ENCODE measurements around the gene GLP1R. TPM values are rescaled to one million over a fixed set of nuclear protein-coding genes. Genes with fewer than 3 reads are reported as not detected.

The GLP1R gene
- polyA plus RNA-seq, 1 donor (not counting 4 experiments of a cell fraction or from before 2014, with no cell fraction given): not detected

- Histone ChIP-seq H3K9ac (ENCODE audit: control insufficient read depth, extremely low read depth, insufficient read depth, low read length) (no peak overlapping the region), H2AFZ (ENCODE audit: control insufficient read depth, low read length) (no peak overlapping the region), H3K4me3 (ENCODE audit: control insufficient read depth in 2 of 3, extremely low read depth in 1 of 3, insufficient read depth in 2 of 3, low read depth in 1 of 3, low read length in 3 of 3) (no peak overlapping the region), H3K79me2 (ENCODE audit: control insufficient read depth, insufficient read depth, low read length) (no peaks in the 10 kb centered on the region), H3K4me1 (ENCODE audit: control insufficient read depth, extremely low read depth, insufficient read depth, low read length) (no peaks in the 10 kb centered on the region), H3K27ac (ENCODE audit: control insufficient read depth, insufficient read depth, low read length) (no peak overlapping the region), H3K9me1 (ENCODE audit: control insufficient read depth, extremely low read depth, insufficient read depth, low read length) (no peaks in the 10 kb centered on the region), H4K20me1 (ENCODE audit: control insufficient read depth, extremely low read depth, insufficient read depth, low read length) (no peaks in the 10 kb centered on the region), H3K9me3 (ENCODE audit: control insufficient read depth, low read depth, low read length) (no peaks in the 10 kb centered on the region), H3K27me3 (ENCODE audit: control insufficient read depth, extremely low read depth, insufficient read depth, low read length) (peaks cover 3% of the 10 kb centered on the region), H3K4me2 (ENCODE audit: control insufficient read depth, extremely low read depth, insufficient read depth, low read depth, low read length) (no peak overlapping the region), H3K36me3 (ENCODE audit: control insufficient read depth in 2 of 2, extremely low read depth in 1 of 2, insufficient read depth in 2 of 2, low read length in 2 of 2) (no peaks in the 10 kb centered on the region)
- no peak for FAIRE-seq
- TF ChIP-seq EZH2 (IDR thresholded peaks at IDR 0.05; ENCODE audit: low read length) (no peak), CTCF (optimal IDR thresholded peaks at IDR 0.05 in 1 of 3, IDR thresholded peaks at IDR 0.05 in 1 of 3, conservative IDR thresholded peaks at IDR 0.05 in 1 of 3; ENCODE audit: extremely low read depth in 1 of 3, insufficient read depth in 2 of 3, low read length in 3 of 3) (no peak)
- dilution Hi-C loops (cut with MboI; ENCODE audit: extremely low pct_ligation_motif_present, low sequenced_read_pairs): no loop called here
- no peak for DNase-seq (ENCODE audit: low read depth, low spot score)
These were observed 36.7 kb downstream of the GLP1R start for GRCh38 chr6:39085129-39085797.

GRCh38 chr6:39086294-39086693 lies 37.7 kb downstream of the GLP1R start:
- Histone ChIP-seq H3K79me2 (ENCODE audit: control insufficient read depth, insufficient read depth, low read length) (no peaks in the 10 kb centered on the region), H3K27me3 (ENCODE audit: control insufficient read depth, extremely low read depth, insufficient read depth, low read length) (peaks cover 3% of the 10 kb centered on the region), H3K4me3 (ENCODE audit: control insufficient read depth in 2 of 3, extremely low read depth in 1 of 3, insufficient read depth in 2 of 3, low read depth in 1 of 3, low read length in 3 of 3) (no peak overlapping the region), H3K4me2 (ENCODE audit: control insufficient read depth, extremely low read depth, insufficient read depth, low read depth, low read length) (no peak overlapping the region), H3K27ac (ENCODE audit: control insufficient read depth, insufficient read depth, low read length) (no peak overlapping the region), H3K36me3 (ENCODE audit: control insufficient read depth in 2 of 2, extremely low read depth in 1 of 2, insufficient read depth in 2 of 2, low read length in 2 of 2) (no peaks in the 10 kb centered on the region), H2AFZ (ENCODE audit: control insufficient read depth, low read length) (no peak overlapping the region), H3K9ac (ENCODE audit: control insufficient read depth, extremely low read depth, insufficient read depth, low read length) (no peak overlapping the region), H3K4me1 (ENCODE audit: control insufficient read depth, extremely low read depth, insufficient read depth, low read length) (no peaks in the 10 kb centered on the region), H3K9me1 (ENCODE audit: control insufficient read depth, extremely low read depth, insufficient read depth, low read length) (no peaks in the 10 kb centered on the region), H3K9me3 (ENCODE audit: control insufficient read depth, low read depth, low read length) (no peaks in the 10 kb centered on the region), H4K20me1 (ENCODE audit: control insufficient read depth, extremely low read depth, insufficient read depth, low read length) (no peaks in the 10 kb centered on the region)
- DNase-seq (ENCODE audit: low read depth, low spot score) (no peak), FAIRE-seq (no peak)
- TF ChIP-seq EZH2 (IDR thresholded peaks at IDR 0.05; ENCODE audit: low read length) (no peak), CTCF (optimal IDR thresholded peaks at IDR 0.05 in 1 of 3, IDR thresholded peaks at IDR 0.05 in 1 of 3, conservative IDR thresholded peaks at IDR 0.05 in 1 of 3; ENCODE audit: extremely low read depth in 1 of 3, insufficient read depth in 2 of 3, low read length in 3 of 3) (no peak)
- dilution Hi-C loops (cut with MboI; ENCODE audit: extremely low pct_ligation_motif_present, low sequenced_read_pairs): no loop called here

All from keratinocyte (primary cell).